Hematopoietic multipotent progenitor cell treated with erythropoietin and hydrocortisone succinate and interleukin-3 and kit ligand, for 17 days (in vitro differentiated cells): Measurements from ENCODE around the gene ARHGEF25.
"Not testable (repeated sequence)": the region's sequence is repeated elsewhere in the genome, so short reads cannot be mapped to it uniquely, and the experiment has no call there.

Experiments
- DNase-seq: peaks from one replicate; pipeline ENCODE4 v3.0.0-alpha.2; 2015; ENCODE audit warnings: low spot score

ARHGEF25 gene

GRCh38 chr12:57636731-57637130 is 25.5 kb downstream of the ARHGEF25 start:
- not testable (repeated sequence) for DNase-seq

GRCh38 chr12:57637364-57637763 is 26.1 kb downstream of the ARHGEF25 start:
- no peak for DNase-seq

GRCh38 chr12:57638096-57638495 is 26.9 kb downstream of the ARHGEF25 start:
- no peak for DNase-seq

- no peak for DNase-seq
Measured at GRCh38 chr12:57640175-57641042, 29.2 kb downstream of the ARHGEF25 start.

DNA sequence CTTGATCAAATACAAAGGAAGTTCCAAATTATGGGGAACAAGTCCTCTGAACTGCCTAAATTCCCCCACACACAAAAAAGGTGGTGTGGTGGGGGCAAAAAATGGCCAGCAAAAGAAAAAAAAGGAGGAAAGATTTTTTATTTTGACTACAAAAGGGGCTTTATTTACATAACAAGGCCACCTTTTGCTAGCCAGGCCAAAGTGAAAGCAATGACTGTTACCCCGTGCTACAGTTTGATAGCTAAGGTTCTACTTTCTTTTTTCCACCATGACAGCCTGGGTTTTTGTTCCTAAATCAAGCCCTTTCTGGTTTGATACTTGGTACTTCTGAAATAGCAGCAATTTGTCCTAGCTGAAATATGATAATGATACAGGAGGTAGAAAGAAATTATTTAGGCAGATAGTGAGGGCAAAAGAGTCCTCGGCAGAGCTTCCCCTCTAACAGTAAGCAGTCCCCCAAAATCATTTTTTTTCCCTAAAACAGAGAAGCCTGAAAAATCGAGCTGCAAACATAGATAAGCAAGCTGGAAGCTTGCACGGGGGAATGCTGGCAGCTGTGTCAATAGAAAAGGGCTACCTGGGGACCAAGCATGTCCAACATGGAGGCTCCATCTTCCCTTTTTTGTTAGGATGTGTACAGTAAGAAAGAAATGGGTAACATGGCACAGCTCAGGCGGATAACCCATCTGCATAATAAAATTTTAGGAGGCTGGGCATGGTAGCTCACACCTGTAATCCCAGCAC is 30.6 kb downstream of the ARHGEF25 start:
- DNase-seq, result no peak

GRCh38 chr12:57645990-57646658 is 34.9 kb downstream of the ARHGEF25 start:
- DNase-seq, result not testable (repeated sequence)

DNA sequence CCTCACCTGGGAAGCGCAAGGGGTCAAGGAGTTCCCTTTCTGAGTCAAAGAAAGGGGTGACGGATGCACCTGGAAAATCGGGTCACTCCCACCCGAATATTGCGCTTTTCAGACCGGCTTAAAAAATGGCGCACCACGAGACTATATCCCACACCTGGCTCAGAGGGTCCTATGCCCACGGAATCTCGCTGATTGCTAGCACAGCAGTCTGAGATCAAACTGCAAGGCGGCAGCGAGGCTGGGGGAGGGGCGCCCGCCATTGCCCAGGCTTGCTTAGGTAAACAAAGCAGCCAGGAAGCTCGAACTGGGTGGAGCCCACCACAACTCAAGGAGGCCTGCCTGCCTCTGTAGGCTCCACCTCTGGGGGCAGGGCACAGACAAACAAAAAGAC is 35.4 kb downstream of the ARHGEF25 start:
- DNase-seq, result not testable (repeated sequence)

- no peak for DNase-seq
Measured at GRCh38 chr12:57654042-57654441, 42.8 kb downstream of the ARHGEF25 start.

GRCh38 chr12:57655541-57656240 is 44.5 kb downstream of the ARHGEF25 start:
- no peak for DNase-seq

- not testable (repeated sequence) for DNase-seq
Measured at GRCh38 chr12:57656408-57656807, 45.2 kb downstream of the ARHGEF25 start.

DNA sequence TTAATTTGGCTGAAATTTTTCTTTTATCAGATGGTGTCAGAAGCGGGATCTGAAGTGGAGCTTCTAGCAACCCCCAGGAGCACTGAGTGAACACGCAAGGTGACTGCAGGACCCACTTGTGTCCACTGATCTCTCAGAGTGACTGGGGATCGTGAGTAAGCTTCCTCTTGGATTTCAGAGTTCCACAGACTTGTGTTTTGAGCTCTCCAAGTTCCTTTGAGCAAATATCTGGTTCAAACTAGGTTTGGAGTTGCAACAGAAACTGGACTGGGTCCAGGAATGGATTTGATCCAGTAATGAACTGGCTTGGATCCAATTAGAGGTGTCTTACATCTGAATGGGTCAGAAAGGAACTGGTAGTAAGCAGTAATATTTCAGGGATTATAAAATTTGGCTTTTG is 46.5 kb downstream of the ARHGEF25 start:
- DNase-seq, result no peak

GRCh38 chr12:57658890-57659289 is 47.7 kb downstream of the ARHGEF25 start:
- DNase-seq, result no peak

DNA sequence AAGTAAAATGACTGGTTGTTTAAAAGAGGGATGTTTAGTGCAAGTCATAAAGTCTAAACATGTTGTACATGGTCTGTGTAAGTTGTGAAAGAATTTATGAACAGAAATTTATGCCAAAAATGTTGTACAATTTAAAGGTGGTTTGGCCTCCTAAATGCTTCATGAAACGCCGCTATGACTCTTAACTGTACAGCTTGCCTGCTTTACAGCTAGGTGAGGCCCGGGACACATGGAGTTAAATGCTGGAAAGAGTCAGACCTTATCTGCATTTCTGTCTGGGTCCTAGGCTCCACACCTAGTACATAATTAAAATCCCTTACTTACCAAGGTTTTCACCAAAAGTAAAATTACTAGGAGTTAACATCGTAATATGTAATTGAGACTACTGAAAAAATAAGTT is 50.1 kb downstream of the ARHGEF25 start:
- no peak for DNase-seq

GRCh38 chr12:57665066-57665820 is 54.0 kb downstream of the ARHGEF25 start:
- not testable (repeated sequence) for DNase-seq
